Skeletal muscle satellite cell (primary cell): ENCODE results near the gene PTPMT1.
A peak's percentile ranks its signal among the peaks of the same experiment; 100 is the strongest.

Experiments used
- H3K27me3 ChIP-seq: 2 replicates; pipeline ENCODE4 v1.7.0; 2013; ENCODE audit warnings: low read length; ENCODE audit not compliant: control insufficient read depth, insufficient read depth
- H3K36me3 ChIP-seq: 2 replicates; pipeline ENCODE4 v1.7.0; 2013; ENCODE audit warnings: mild to moderate bottlenecking, control low read depth, low read length; ENCODE audit not compliant: insufficient read depth
- H3K4me1 ChIP-seq: 2 replicates; pipeline ENCODE4 v1.7.0; 2013; ENCODE audit warnings: low read length; ENCODE audit not compliant: control insufficient read depth, insufficient read depth
- H3K4me2 ChIP-seq: 2 replicates; pipeline ENCODE4 v1.7.0; 2013; ENCODE audit warnings: mild to moderate bottlenecking, low read length
- H3K4me3 ChIP-seq: 2 replicates; pipeline ENCODE4 v1.7.0; 2013; ENCODE audit warnings: low read length
- H3K9ac ChIP-seq: 2 replicates; pipeline ENCODE4 v1.7.0; 2013; ENCODE audit warnings: mild to moderate bottlenecking, low read depth, low read length, moderate library complexity
- H3K9me3 ChIP-seq: replicated peaks from 2 replicates; pipeline ENCODE4 v1.7.0; 2013; ENCODE audit warnings: mild to moderate bottlenecking, control low read depth, low read length

PTPMT1 gene

GRCh38 chr11:47595029-47595428, 29.6 kb downstream of the PTPMT1 start:
- H3K27me3 ChIP-seq: peaks cover 49% of the 10 kb centered on the region
- peaks cover 6% of the 10 kb centered on the region for H3K4me1 ChIP-seq
- no peak overlapping the region for H3K4me2 ChIP-seq
- H3K9me3 ChIP-seq: no peaks in the 10 kb centered on the region
- H3K36me3 ChIP-seq: no peaks in the 10 kb centered on the region
- H3K4me3 ChIP-seq: no peak overlapping the region
- no peak overlapping the region for H3K9ac ChIP-seq

GRCh38 chr11:47595967-47596366, 30.6 kb downstream of the PTPMT1 start:
- H3K4me1 ChIP-seq: peaks cover 6% of the 10 kb centered on the region
- no peak overlapping the region for H3K4me2 ChIP-seq
- peaks cover 46% of the 10 kb centered on the region for H3K27me3 ChIP-seq
- H3K4me3 ChIP-seq: no peak overlapping the region
- H3K9me3 ChIP-seq: no peaks in the 10 kb centered on the region
- no peaks in the 10 kb centered on the region for H3K36me3 ChIP-seq
- no peak overlapping the region for H3K9ac ChIP-seq

- peaks cover 13% of the 10 kb centered on the region for H3K27me3 ChIP-seq
- H3K4me3 ChIP-seq: no peak overlapping the region
- H3K4me2 ChIP-seq: no peak overlapping the region
Measured at GRCh38 chr11:47599902-47600301, 34.5 kb downstream of the PTPMT1 start.

GRCh38 chr11:47603295-47603694, 37.9 kb downstream of the PTPMT1 start:
- H3K9me3 ChIP-seq: no peaks in the 10 kb centered on the region
- H3K27me3 ChIP-seq: no peaks in the 10 kb centered on the region
- no peaks in the 10 kb centered on the region for H3K36me3 ChIP-seq
- H3K9ac ChIP-seq: no peak overlapping the region
- H3K4me2 ChIP-seq: no peak overlapping the region
- peaks cover 19% of the 10 kb centered on the region for H3K4me1 ChIP-seq
- no peak overlapping the region for H3K4me3 ChIP-seq

More at GRCh38 chr11:47599902-47600301, 34.5 kb downstream of the PTPMT1 start:
- H3K4me1 ChIP-seq: no peaks in the 10 kb centered on the region
- no peaks in the 10 kb centered on the region for H3K9me3 ChIP-seq
- H3K36me3 ChIP-seq: no peaks in the 10 kb centered on the region
- H3K9ac ChIP-seq: no peak overlapping the region

- Histone ChIP-seq H3K4me2 (no peak overlapping the region), H3K4me1 (peaks cover 21% of the 10 kb centered on the region), H3K36me3 (no peaks in the 10 kb centered on the region), H3K4me3 (no peak overlapping the region), H3K27me3 (no peaks in the 10 kb centered on the region), H3K9me3 (no peaks in the 10 kb centered on the region), H3K9ac (no peak overlapping the region)
Measured at GRCh38 chr11:47605921-47606320, 40.5 kb downstream of the PTPMT1 start.

GRCh38 chr11:47606731-47607130, 41.3 kb downstream of the PTPMT1 start:
- Histone ChIP-seq H3K4me2 (peak overlapping the region; percentile 58), H3K36me3 (no peaks in the 10 kb centered on the region), H3K4me3 (peak overlapping the region; percentile 13), H3K9ac (no peak overlapping the region), H3K4me1 (peaks cover 21% of the 10 kb centered on the region), H3K9me3 (no peaks in the 10 kb centered on the region), H3K27me3 (no peaks in the 10 kb centered on the region)

GRCh38 chr11:47607380-47607779, 42.0 kb downstream of the PTPMT1 start:
- H3K4me3 ChIP-seq: peak overlapping the region; percentile 13
- peaks cover 21% of the 10 kb centered on the region for H3K4me1 ChIP-seq
- peak overlapping the region; percentile 58 for H3K4me2 ChIP-seq
- no peaks in the 10 kb centered on the region for H3K27me3 ChIP-seq
- H3K36me3 ChIP-seq: no peaks in the 10 kb centered on the region
- H3K9me3 ChIP-seq: no peaks in the 10 kb centered on the region
- H3K9ac ChIP-seq: no peak overlapping the region

GRCh38 chr11:47609675-47610074, 44.3 kb downstream of the PTPMT1 start:
- no peak overlapping the region for H3K4me2 ChIP-seq
- no peaks in the 10 kb centered on the region for H3K9me3 ChIP-seq
- no peak overlapping the region for H3K9ac ChIP-seq
- H3K27me3 ChIP-seq: no peaks in the 10 kb centered on the region
- no peaks in the 10 kb centered on the region for H3K36me3 ChIP-seq
- peaks cover 21% of the 10 kb centered on the region for H3K4me1 ChIP-seq
- no peak overlapping the region for H3K4me3 ChIP-seq

- Histone ChIP-seq H3K36me3 (peaks cover 3% of the 10 kb centered on the region), H3K4me1 (peaks cover 21% of the 10 kb centered on the region), H3K27me3 (no peaks in the 10 kb centered on the region), H3K4me3 (no peak overlapping the region), H3K9ac (no peak overlapping the region), H3K4me2 (no peak overlapping the region), H3K9me3 (no peaks in the 10 kb centered on the region)
Measured at GRCh38 chr11:47611348-47611794, 46.0 kb downstream of the PTPMT1 start.

GRCh38 chr11:47615249-47615648, 49.9 kb downstream of the PTPMT1 start:
- Histone ChIP-seq H3K27me3 (no peaks in the 10 kb centered on the region), H3K9ac (no peak overlapping the region), H3K4me2 (no peak overlapping the region), H3K9me3 (no peaks in the 10 kb centered on the region), H3K36me3 (peaks cover 20% of the 10 kb centered on the region), H3K4me1 (peaks cover 14% of the 10 kb centered on the region), H3K4me3 (no peak overlapping the region)

GRCh38 chr11:47616726-47617416, 51.5 kb downstream of the PTPMT1 start:
- Histone ChIP-seq H3K27me3 (no peaks in the 10 kb centered on the region), H3K9ac (no peak overlapping the region), H3K9me3 (no peaks in the 10 kb centered on the region), H3K36me3 (peaks cover 34% of the 10 kb centered on the region), H3K4me2 (peak overlapping the region; percentile 25), H3K4me3 (no peak overlapping the region), H3K4me1 (peaks cover 14% of the 10 kb centered on the region)

GRCh38 chr11:47617417-47617809, 52.0 kb downstream of the PTPMT1 start:
- Histone ChIP-seq H3K4me1 (peaks cover 14% of the 10 kb centered on the region), H3K27me3 (no peaks in the 10 kb centered on the region), H3K9me3 (no peaks in the 10 kb centered on the region), H3K4me3 (no peak overlapping the region), H3K36me3 (peaks cover 39% of the 10 kb centered on the region), H3K4me2 (peak overlapping the region; percentile 25), H3K9ac (no peak overlapping the region)
